ENCODE measurements around the gene SFTA2.

- TF ChIP-seq CTCF (IDR thresholded peaks at IDR 0.05) (no peak), POLR2A (IDR thresholded peaks at IDR 0.05) (no peak)
Measured at GRCh38 chr6:30890646-30891449, 41.1 kb downstream of the SFTA2 start.
